K562 (cell line): Measurements from ENCODE around the gene XPNPEP1. TPM values are rescaled to one million over a fixed set of nuclear protein-coding genes. Genes with fewer than 3 reads are reported as not detected.

Experiments used
- ATAC-seq: fragments of 200-7000 bp; cut with Tn5 transposase; 3 replicates; pipeline ENCODE4 v1.9.1; 2020; ENCODE audit warnings: moderate library complexity
- BruUV-seq: library from RNA; stranded (reverse); fragments of 400-500 nt; replicated peaks from 2 replicates; lab custom pipeline; 2021; lab: Mats Ljungman, UMichigan
- CTCF ChIA-PET: fragments of 300-600 bp; formaldehyde crosslinking; extraction: SDS; loops from one replicate; lab custom pipeline; 2021; ENCODE audit warnings: low intra/inter-chr PET ratio; lab: Yijun Ruan, JAX
- POLR2A ChIA-PET: fragments of 300-600, 350-650 bp; sonication (Branson Sonifier 250); formaldehyde crosslinking; extraction: SDS; loops from one replicate; lab custom pipeline; 2021; ENCODE audit warnings: antibody characterized with exemption, inconsistent platforms; lab: Yijun Ruan, JAX
- DNase-seq, 4 experiments: peaks; one replicate each; pipeline versions ENCODE4 v3.0.0 to v3.0.0-alpha.2; 2011 to 2018; ENCODE audit warnings: low spot score in 3 of 4, mixed read lengths in 3 of 4; ENCODE audit errors: extremely low read depth in 1 of 4
- FAIRE-seq: peaks from 2 replicates; lab custom pipeline; 2011; peaks lifted over from hg19 to GRCh38; lab: Jason Lieb, UNC
- H2AFZ ChIP-seq: 2 replicates; pipeline ENCODE4 v1.6.0; 2011; ENCODE audit warnings: low read depth, low read length, control low read depth, inconsistent platforms
- H3K27ac ChIP-seq: fragments of 200-600 bp; 3 replicates; pipeline ENCODE4 v1.8.0; 2011; ENCODE audit warnings: low read depth, mild to moderate bottlenecking, control low read depth, inconsistent platforms, low read length, moderate library complexity, mixed read lengths; ENCODE audit errors: extremely low read depth
- H3K27me3 ChIP-seq, 2 experiments: fragments of 300-600 bp in 1 of 2; 2 replicates in 1 of 2; 3 replicates in 1 of 2; pipeline versions ENCODE4 v1.6.0 to v1.8.0; 2011; ENCODE audit warnings: inconsistent platforms in 2 of 2, low read length in 2 of 2, mild to moderate bottlenecking in 1 of 2, mixed read lengths in 1 of 2, moderate library complexity in 1 of 2; ENCODE audit not compliant: control insufficient read depth in 2 of 2, insufficient read depth in 2 of 2
- H3K36me3 ChIP-seq: fragments of 300-600 bp; 3 replicates; pipeline ENCODE4 v1.8.0; 2011; ENCODE audit warnings: mild to moderate bottlenecking, low read length, inconsistent platforms; ENCODE audit not compliant: control insufficient read depth, insufficient read depth
- H3K4me1 ChIP-seq, 2 experiments: fragments of 200-600 bp in 1 of 2; replicated peaks in 1 of 2; 2 replicates in 1 of 2; 3 replicates in 1 of 2; pipeline versions ENCODE4 v1.5.1 to v1.8.0; 2011; ENCODE audit warnings: inconsistent platforms in 2 of 2, low read length in 2 of 2, mild to moderate bottlenecking in 1 of 2, mixed read lengths in 1 of 2, moderate library complexity in 1 of 2; ENCODE audit not compliant: control insufficient read depth in 2 of 2, insufficient read depth in 2 of 2
- H3K4me2 ChIP-seq: 2 replicates; pipeline ENCODE4 v1.6.1; 2011; ENCODE audit warnings: low read length, control low read depth, inconsistent platforms, mixed read lengths; ENCODE audit not compliant: insufficient read depth
- H3K4me3 ChIP-seq: fragments of 200-600 bp; sonication (generic), shearing (Covaris generic); 2 replicates; pipeline ENCODE4 v1.5.1; 2016; ENCODE audit warnings: control low read depth, inconsistent platforms
- H3K79me2 ChIP-seq: fragments of 200-600 bp; 3 replicates; pipeline ENCODE4 v1.8.0; 2011; ENCODE audit warnings: low read length, inconsistent platforms; ENCODE audit not compliant: control insufficient read depth, insufficient read depth
- H3K9ac ChIP-seq, 2 experiments: 2 replicates each; pipeline versions ENCODE4 v1.6.0 to v1.6.1; 2011; ENCODE audit warnings: low read depth in 2 of 2, low read length in 2 of 2, control low read depth in 1 of 2, inconsistent platforms in 1 of 2, mild to moderate bottlenecking in 1 of 2, mixed read lengths in 1 of 2; ENCODE audit not compliant: insufficient read depth in 1 of 2
- H3K9me1 ChIP-seq: one replicate; pipeline ENCODE4 v1.6.0; 2011; ENCODE audit warnings: inconsistent platforms, mild to moderate bottlenecking, low read length, moderate library complexity; ENCODE audit not compliant: control insufficient read depth, insufficient read depth
- H3K9me3 ChIP-seq: replicated peaks from 2 replicates; pipeline ENCODE4 v1.5.1; 2011; ENCODE audit warnings: low read depth, low read length, inconsistent platforms; ENCODE audit not compliant: control insufficient read depth, insufficient read depth
- H4K20me1 ChIP-seq: replicated peaks from 2 replicates; pipeline ENCODE4 v1.6.1; 2011; ENCODE audit warnings: low read length, inconsistent platforms, mixed read lengths; ENCODE audit not compliant: control insufficient read depth, insufficient read depth
- ERF ChIP-seq: fragments of 450-650 bp; formaldehyde crosslinking; IDR thresholded peaks from 2 replicates; pipeline ENCODE4 v1.4.0; 2020; ENCODE audit warnings: mild to moderate bottlenecking, mixed read lengths
- ETV5 ChIP-seq: sonication (generic); formaldehyde crosslinking; IDR thresholded peaks from 2 replicates; pipeline ENCODE4 v1.4.0; 2020; ENCODE audit warnings: low read depth, mild to moderate bottlenecking, missing genetic modification reagents
- GATA2 ChIP-seq: sonication (generic); formaldehyde crosslinking; IDR thresholded peaks from 2 replicates; pipeline ENCODE4 v1.4.0; 2020; ENCODE audit warnings: mild to moderate bottlenecking, missing genetic modification reagents
- RBM17 ChIP-seq: fragments of 200-400 bp; formaldehyde crosslinking; IDR thresholded peaks from 2 replicates; pipeline ENCODE4 v1.6.1; 2017; ENCODE audit warnings: low read depth, mild to moderate bottlenecking, low read length, borderline replicate concordance
- RCOR1 ChIP-seq, 2 experiments: IDR thresholded peaks; 2 replicates each; pipeline ENCODE4 v1.6.1; 2012; ENCODE audit warnings: low read depth in 2 of 2, low read length in 2 of 2, borderline replicate concordance in 1 of 2, improper control_type of control experiment in 1 of 2
- RNF2 ChIP-seq: sonication (generic); IDR thresholded peaks from 2 replicates; pipeline ENCODE4 v1.6.1; 2016
- ZBTB9 ChIP-seq: fragments of 450-650 bp; formaldehyde crosslinking; IDR thresholded peaks from 2 replicates; pipeline ENCODE4 v1.4.0; 2020; ENCODE audit warnings: mild to moderate bottlenecking, moderate library complexity
- ZKSCAN8 ChIP-seq: fragments of 200-800 bp; sonication (Bioruptor generic); IDR thresholded peaks from 2 replicates; pipeline ENCODE4 v1.6.1; 2016; ENCODE audit warnings: missing genetic modification characterization, missing compliant biosample characterization
- ZNF224 ChIP-seq: sonication (generic); formaldehyde crosslinking; IDR thresholded peaks from 2 replicates; pipeline ENCODE4 v1.8.0; 2022; ENCODE audit warnings: mild to moderate bottlenecking, missing genetic modification reagents
- ZNF274 ChIP-seq: IDR thresholded peaks from 2 replicates; pipeline ENCODE4 v1.6.1; 2011; ENCODE audit warnings: low read depth, mild to moderate bottlenecking, low read length, moderate library complexity, borderline replicate concordance
- ZNF408 ChIP-seq: fragments of 250-450 bp; sonication (Bioruptor Pico); IDR thresholded peaks from 2 replicates; pipeline ENCODE4 v1.4.0; 2020; ENCODE audit warnings: low read depth, mild to moderate bottlenecking, moderate library complexity
- ZNF639 ChIP-seq, 2 experiments: fragments of 200-800 bp in 1 of 2; sonication (Bioruptor generic) in 1 of 2; sonication (generic) in 1 of 2; formaldehyde crosslinking in 1 of 2; IDR thresholded peaks in 1 of 2; conservative IDR thresholded peaks in 1 of 2; 2 replicates each; pipeline versions ENCODE4 v1.5.0 to v1.6.1; 2016 to 2020; ENCODE audit warnings: missing compliant biosample characterization in 1 of 2, missing genetic modification characterization in 1 of 2, missing genetic modification reagents in 1 of 2
- ZSCAN29 ChIP-seq: fragments of 450-650 bp; IDR thresholded peaks from 2 replicates; pipeline ENCODE4 v1.6.1; 2017
- WGBS: fragments of 100-300 bp; shearing (Covaris generic); methylation state at CpG from one replicate; pipeline ENCODE4 v1.1.6; 2016; ENCODE audit warnings: low coverage, mixed read lengths; ENCODE audit not compliant: insufficient coverage; ENCODE audit errors: missing lambda C conversion rate; 5-methylcytosine and 5-hydroxymethylcytosine counted together
- in situ Hi-C: fragments of 300-500 bp; cut with MboI; formaldehyde crosslinking; loops from 4 replicates; pipeline ENCODE4 v1.15.0; 2018; ENCODE audit warnings: inconsistent platforms, mixed read lengths
- intact Hi-C: fragments of 100-400 bp; cut with micrococcal nuclease; formaldehyde crosslinking; loops from 2 replicates; pipeline ENCODE4 v1.14.2; 2022
- polyA plus RNA-seq, 8 experiments: library from polyadenylated mRNA; depleted of rRNA in 4 of 8; stranded (reverse) in 5 of 8; unstranded in 3 of 8; fragments of >200 nt; fragmentation: Nextera tagmentation in 2 of 8; fragmentation: Illumina TruSeq in 1 of 8; extraction: Ambion mirVana in 2 of 8; extraction: Trizol in 1 of 8; gene quantifications; 2 replicates each; pipeline versions ENCODE4 v1.2.1 to v1.2.3, GENCODE V29; 2011 to 2014; ENCODE audit warnings: inconsistent platforms in 1 of 8, missing spikeins in 1 of 8
- total RNA-seq, 7 experiments: library from RNA; depleted of rRNA in 6 of 7; stranded (reverse); fragments of >200 nt in 6 of 7; fragmentation: Illumina TruSeq in 2 of 7; extraction: Trizol in 2 of 7; gene quantifications; 2 replicates each; pipeline versions ENCODE4 v1.2.1 to v1.2.3, GENCODE V29; 2011 to 2021; ENCODE audit warnings: low replicate concordance in 1 of 7
- TF ChIP-seq, protein P1 (sequence below): IDR thresholded peaks from 3 replicates; pipeline ENCODE4 v1.6.1; 2011; ENCODE audit warnings: borderline replicate concordance, mild to moderate bottlenecking, moderate library complexity; ENCODE audit not compliant: insufficient read length; ENCODE audit errors: extremely low read depth

The XPNPEP1 gene
- total and polyA plus RNA-seq, 9 of the 15 experiments (the other 6 are each of a cell fraction or from before 2014, with no cell fraction given), result 24.2 to 93.5 (median 40.1) TPM

DNA sequence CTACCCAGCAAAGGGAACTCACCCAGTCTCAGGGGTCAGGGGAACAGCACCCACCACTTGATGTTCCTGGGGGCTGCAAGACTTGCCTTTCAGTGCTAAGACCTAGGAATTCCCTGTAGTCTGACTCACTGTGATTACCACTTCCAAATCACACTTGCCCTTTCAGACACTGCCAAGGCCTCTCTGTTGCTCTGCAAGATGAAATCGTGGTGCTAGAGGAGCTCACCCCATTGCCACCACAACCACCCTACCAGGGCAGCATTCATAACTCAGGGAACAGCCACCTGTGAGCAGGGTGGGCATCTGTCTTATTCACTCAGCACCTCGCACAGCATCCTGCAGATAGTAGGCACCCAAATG, 36.5 kb downstream of the XPNPEP1 start:
- H3K4me2 ChIP-seq, result no peak overlapping the region
- no TSS peak for BruUV-seq
- in situ Hi-C loops, result loop anchor here (10.0 kb wide), 2 partner anchors 248 to 378 kb away; no protein-coding TSS in a partner anchor
- CTCF ChIA-PET, result no interaction called here
- peaks cover 47% of the 10 kb centered on the region; the same call in 2 of the 3 replicates for H3K36me3 ChIP-seq
- DNase-seq, result no peak
- H3K27ac ChIP-seq, result no peak overlapping the region
- H3K79me2 ChIP-seq, result no peaks in the 10 kb centered on the region
- H3K9me3 ChIP-seq, result no peaks in the 10 kb centered on the region
- no peak for ATAC-seq
- no peaks in the 10 kb centered on the region for H3K9me1 ChIP-seq
- H2AFZ ChIP-seq, result no peak overlapping the region
- no peaks in the 10 kb centered on the region for H3K27me3 ChIP-seq
- POLR2A ChIA-PET, result no interaction called here
- no peak overlapping the region for H3K4me3 ChIP-seq
- H3K9ac ChIP-seq, result no peak overlapping the region
- H4K20me1 ChIP-seq, result no peaks in the 10 kb centered on the region
- intact Hi-C loops, result no loop called here
- H3K4me1 ChIP-seq, result peaks cover 3 to 7% of the 10 kb centered on the region in 2 experiments; a peak in 3 of 5 replicates
- WGBS, result 75% methylated on average over 2 of the region's 2 CpGs
- TF ChIP-seq ZNF408 (no peak), GATA2 (no peak), RNF2 (no peak), ZBTB9 (CRISPR knock-in tag) (no peak), ZNF224 (no peak), ERF (CRISPR knock-in tag) (no peak), ZKSCAN8 (CRISPR knock-in tag) (no peak), ZNF639 (CRISPR knock-in tag; conservative IDR thresholded peaks at IDR 0.05 in 1 of 2, IDR thresholded peaks at IDR 0.05 in 1 of 2) (no peak), RCOR1 (IDR thresholded peaks at IDR 0.05; ENCODE audit: borderline replicate concordance in 1 of 2, low read depth in 2 of 2, low read length in 2 of 2) (no peak), ETV5 (CRISPR knock-in tag) (no peak), ZNF274 (no peak), RBM17 (no peak), ZSCAN29 (no peak)
- TF ChIP-seq, protein P1, sequence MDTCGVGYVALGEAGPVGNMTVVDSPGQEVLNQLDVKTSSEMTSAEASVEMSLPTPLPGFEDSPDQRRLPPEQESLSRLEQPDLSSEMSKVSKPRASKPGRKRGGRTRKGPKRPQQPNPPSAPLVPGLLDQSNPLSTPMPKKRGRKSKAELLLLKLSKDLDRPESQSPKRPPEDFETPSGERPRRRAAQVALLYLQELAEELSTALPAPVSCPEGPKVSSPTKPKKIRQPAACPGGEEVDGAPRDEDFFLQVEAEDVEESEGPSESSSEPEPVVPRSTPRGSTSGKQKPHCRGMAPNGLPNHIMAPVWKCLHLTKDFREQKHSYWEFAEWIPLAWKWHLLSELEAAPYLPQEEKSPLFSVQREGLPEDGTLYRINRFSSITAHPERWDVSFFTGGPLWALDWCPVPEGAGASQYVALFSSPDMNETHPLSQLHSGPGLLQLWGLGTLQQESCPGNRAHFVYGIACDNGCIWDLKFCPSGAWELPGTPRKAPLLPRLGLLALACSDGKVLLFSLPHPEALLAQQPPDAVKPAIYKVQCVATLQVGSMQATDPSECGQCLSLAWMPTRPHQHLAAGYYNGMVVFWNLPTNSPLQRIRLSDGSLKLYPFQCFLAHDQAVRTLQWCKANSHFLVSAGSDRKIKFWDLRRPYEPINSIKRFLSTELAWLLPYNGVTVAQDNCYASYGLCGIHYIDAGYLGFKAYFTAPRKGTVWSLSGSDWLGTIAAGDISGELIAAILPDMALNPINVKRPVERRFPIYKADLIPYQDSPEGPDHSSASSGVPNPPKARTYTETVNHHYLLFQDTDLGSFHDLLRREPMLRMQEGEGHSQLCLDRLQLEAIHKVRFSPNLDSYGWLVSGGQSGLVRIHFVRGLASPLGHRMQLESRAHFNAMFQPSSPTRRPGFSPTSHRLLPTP, result no peak
- FAIRE-seq, result no peak
